HepG2 (cell line): Measurements from ENCODE around the gene TCAP.

Experiments used
- BCLAF1 ChIP-seq: fragments of 450-650 bp; IDR thresholded peaks from 2 replicates; pipeline ENCODE4 v1.6.1; 2017; ENCODE audit warnings: mild to moderate bottlenecking
- CTCF ChIP-seq: sonication (generic); formaldehyde crosslinking; IDR thresholded peaks from 2 replicates; pipeline ENCODE4 v1.5.0; 2020; ENCODE audit warnings: mild to moderate bottlenecking, missing genetic modification reagents, moderate library complexity
- EP300 ChIP-seq, 3 experiments: sonication (generic) in 1 of 3; formaldehyde crosslinking in 1 of 3; IDR thresholded peaks; 2 replicates each; pipeline versions ENCODE4 v1.5.1 to v1.6.1; 2011 to 2020; ENCODE audit warnings: low read depth in 2 of 3, low read length in 2 of 3, borderline replicate concordance in 1 of 3, improper control_type of control experiment in 1 of 3, mild to moderate bottlenecking in 1 of 3, missing genetic modification reagents in 1 of 3, moderate library complexity in 1 of 3
- HCFC1 ChIP-seq: fragments of 150-350 bp; IDR thresholded peaks from 2 replicates; pipeline ENCODE4 v1.6.1; 2014; ENCODE audit warnings: low read depth, low read length
- NFE2 ChIP-seq: sonication (generic); formaldehyde crosslinking; IDR thresholded peaks from 2 replicates; pipeline ENCODE4 v1.4.0; 2020; ENCODE audit warnings: missing genetic modification reagents
- POLR2AphosphoS5 ChIP-seq: IDR thresholded peaks from 2 replicates; pipeline ENCODE4 v1.6.1; 2012; ENCODE audit warnings: low read depth, low read length
- ZMYM4 ChIP-seq: sonication (generic); formaldehyde crosslinking; IDR thresholded peaks from 2 replicates; pipeline ENCODE4 v1.8.1; 2023; ENCODE audit warnings: mild to moderate bottlenecking, missing genetic modification reagents
- ZNF17 ChIP-seq: sonication (generic); formaldehyde crosslinking; IDR thresholded peaks from 2 replicates; pipeline ENCODE4 v1.5.0; 2020; ENCODE audit warnings: mild to moderate bottlenecking, missing genetic modification reagents
- ZNF282 ChIP-seq: fragments of 450-650 bp; IDR thresholded peaks from 2 replicates; pipeline ENCODE4 v1.6.1; 2018; ENCODE audit not compliant: partially characterized antibody

- no peak for TF ChIP-seq ZNF282
- no peak for TF ChIP-seq EP300 (IDR thresholded peaks at IDR 0.05; ENCODE audit: low read depth in 2 of 2, low read length in 2 of 2)
- TF ChIP-seq EP300 (CRISPR knock-in tag; IDR thresholded peaks at IDR 0.05; ENCODE audit: borderline replicate concordance) = no peak; the same call in 1 of the 2 replicates
- TF ChIP-seq CTCF (CRISPR knock-in tag) = no peak
- TF ChIP-seq POLR2AphosphoS5 = no peak
- no peak for TF ChIP-seq ZMYM4 (CRISPR knock-in tag)
- no peak for TF ChIP-seq BCLAF1
- no peak for TF ChIP-seq ZNF17
- no peak for TF ChIP-seq NFE2 (CRISPR knock-in tag)
- TF ChIP-seq HCFC1 = no peak
These were observed 38.8 kb downstream of the TCAP start for GRCh38 chr17:39703913-39704312.
